SK-N-MC (cell line): ENCODE measurements around the gene IRX2.

Experiments used
- EZH2 ChIP-seq: fragments of 200-600 bp; sonication (generic); IDR thresholded peaks from one replicate; pipeline ENCODE4 v1.6.1; 2017; ENCODE audit warnings: antibody characterized with exemption
- POLR2AphosphoS5 ChIP-seq: IDR thresholded peaks from 2 replicates; pipeline ENCODE4 v1.6.1; 2012; ENCODE audit warnings: mild to moderate bottlenecking, low read depth, low read length, borderline replicate concordance

DNA sequence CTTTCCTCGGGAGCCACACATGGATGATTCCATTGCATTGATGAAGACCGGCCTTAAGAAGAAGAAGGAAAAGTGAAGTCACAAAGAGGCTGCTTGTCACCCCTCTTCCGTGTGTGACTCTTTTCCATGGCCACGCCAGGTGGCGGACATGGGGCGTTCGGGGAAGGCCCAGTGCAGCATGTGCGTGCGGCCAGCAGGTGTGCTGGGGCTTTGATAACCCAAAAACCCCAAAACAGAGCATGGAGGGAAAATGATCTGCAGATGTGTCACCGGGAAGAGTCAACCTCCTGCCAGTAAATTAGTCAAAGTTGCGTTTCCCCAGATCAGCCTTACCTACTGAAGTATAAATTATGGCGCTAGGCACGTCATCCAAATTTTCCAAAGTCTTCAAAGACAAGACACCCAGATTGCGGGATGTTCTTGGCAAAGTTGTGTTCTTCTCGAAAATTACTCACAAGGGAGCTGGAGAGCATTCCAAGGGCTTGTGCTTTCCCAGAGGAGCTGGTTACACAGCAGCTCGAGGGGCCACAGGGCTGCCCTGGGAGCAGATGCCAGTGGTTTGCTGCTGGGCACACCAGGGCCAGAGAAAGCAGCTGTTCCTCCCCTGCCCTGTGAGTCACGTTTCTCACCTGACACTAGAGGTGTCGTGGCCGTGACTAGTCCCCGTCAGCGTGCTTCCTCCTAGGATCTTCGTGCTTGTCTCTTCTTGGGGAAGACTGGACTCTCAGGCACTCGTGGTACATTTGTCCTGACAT lies 53.9 kb downstream of the IRX2 start:
- no peak for TF ChIP-seq EZH2
- TF ChIP-seq POLR2AphosphoS5 = no peak
